Thoracic aorta (tissue), 2 donors: ENCODE data around the gene SERPINE3. TPM values are rescaled to one million over a fixed set of nuclear protein-coding genes. Genes with fewer than 3 reads are reported as not detected.

Experiments
- ATAC-seq: fragments of 150-250 bp; one replicate; pipeline ENCODE4 v1.8.0; 2017; ENCODE audit warnings: low read depth; ENCODE audit not compliant: insufficient number of reproducible peaks, low FRiP score
- DNase-seq: peaks from one replicate; pipeline ENCODE4 v3.0.0-alpha.2; 2020; ENCODE audit warnings: low spot score
- H3K27ac ChIP-seq, 2 donors: fragments of 200-600 bp; sonication (generic); 1 replicate in 1 of 2; 2 replicates in 1 of 2; pipeline ENCODE4 v1.5.1; 2016; ENCODE audit warnings: mild to moderate bottlenecking in 2 of 2, moderate library complexity in 2 of 2
- H3K27me3 ChIP-seq: fragments of 200-600 bp; sonication (generic); replicated peaks from 2 replicates; pipeline ENCODE4 v1.6.0; 2016; ENCODE audit warnings: mild to moderate bottlenecking; ENCODE audit not compliant: insufficient read depth
- H3K36me3 ChIP-seq: fragments of 200-600 bp; sonication (generic); one replicate; pipeline ENCODE4 v1.5.1; 2016
- H3K4me1 ChIP-seq, 2 donors: fragments of 200-600 bp; sonication (generic); 1 replicate in 1 of 2; 2 replicates in 1 of 2; pipeline versions ENCODE4 v1.5.1 to v1.6.0; 2016; ENCODE audit warnings: low read depth in 2 of 2, mild to moderate bottlenecking in 1 of 2; ENCODE audit not compliant: control insufficient read depth in 1 of 2
- H3K4me3 ChIP-seq: fragments of 200-600 bp; sonication (generic); 2 replicates; pipeline ENCODE4 v1.5.1; 2016; ENCODE audit warnings: mild to moderate bottlenecking
- H3K9me3 ChIP-seq: fragments of 200-600 bp; sonication (generic); 2 replicates; pipeline ENCODE4 v1.5.1; 2016
- total RNA-seq, 2 donors: library from RNA; depleted of rRNA; stranded (reverse); fragments of >200 nt; gene quantifications; one replicate each; pipeline versions ENCODE4 v1.1.0 to v1.2.3, GENCODE V29; 2016
- TF ChIP-seq, protein P1 (sequence below): fragments of 200-600 bp; sonication (generic); IDR thresholded peaks from one replicate; pipeline ENCODE4 v1.5.1; 2019; ENCODE audit warnings: antibody characterized with exemption

SERPINE3 gene
- total RNA-seq, 2 donors from 2014 or later: 0.68 TPM; not detected in 1

DNA sequence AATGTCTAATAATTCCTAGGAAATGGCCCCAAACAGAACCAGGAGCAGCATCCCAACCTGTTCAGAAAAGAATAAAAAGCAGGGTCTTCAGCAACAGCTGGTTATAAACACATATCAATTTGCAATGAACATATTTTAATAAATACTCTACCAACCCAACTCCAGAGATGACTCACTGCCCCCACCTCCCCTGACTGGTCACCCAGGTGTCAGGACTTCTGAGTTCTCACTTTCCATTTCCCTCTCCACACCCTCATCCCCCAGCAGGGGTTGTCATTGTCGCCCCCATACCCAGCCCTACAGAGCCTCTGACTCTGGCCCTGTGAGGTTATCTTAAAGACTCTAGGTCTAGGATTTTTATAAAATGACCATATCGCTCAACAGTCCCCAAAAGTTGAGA, 6.9 kb downstream of the SERPINE3 start:
- TF ChIP-seq, protein P1, sequence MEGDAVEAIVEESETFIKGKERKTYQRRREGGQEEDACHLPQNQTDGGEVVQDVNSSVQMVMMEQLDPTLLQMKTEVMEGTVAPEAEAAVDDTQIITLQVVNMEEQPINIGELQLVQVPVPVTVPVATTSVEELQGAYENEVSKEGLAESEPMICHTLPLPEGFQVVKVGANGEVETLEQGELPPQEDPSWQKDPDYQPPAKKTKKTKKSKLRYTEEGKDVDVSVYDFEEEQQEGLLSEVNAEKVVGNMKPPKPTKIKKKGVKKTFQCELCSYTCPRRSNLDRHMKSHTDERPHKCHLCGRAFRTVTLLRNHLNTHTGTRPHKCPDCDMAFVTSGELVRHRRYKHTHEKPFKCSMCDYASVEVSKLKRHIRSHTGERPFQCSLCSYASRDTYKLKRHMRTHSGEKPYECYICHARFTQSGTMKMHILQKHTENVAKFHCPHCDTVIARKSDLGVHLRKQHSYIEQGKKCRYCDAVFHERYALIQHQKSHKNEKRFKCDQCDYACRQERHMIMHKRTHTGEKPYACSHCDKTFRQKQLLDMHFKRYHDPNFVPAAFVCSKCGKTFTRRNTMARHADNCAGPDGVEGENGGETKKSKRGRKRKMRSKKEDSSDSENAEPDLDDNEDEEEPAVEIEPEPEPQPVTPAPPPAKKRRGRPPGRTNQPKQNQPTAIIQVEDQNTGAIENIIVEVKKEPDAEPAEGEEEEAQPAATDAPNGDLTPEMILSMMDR: no peak
- Histone ChIP-seq H3K36me3 (no peaks in the 10 kb centered on the region), H3K27me3 (no peaks in the 10 kb centered on the region), H3K4me1 (no peaks in the 10 kb centered on the region), H3K4me3 (no peak overlapping the region), H3K9me3 (no peaks in the 10 kb centered on the region), H3K27ac (no peak overlapping the region)
- ATAC-seq (no peak), DNase-seq (no peak)

DNA sequence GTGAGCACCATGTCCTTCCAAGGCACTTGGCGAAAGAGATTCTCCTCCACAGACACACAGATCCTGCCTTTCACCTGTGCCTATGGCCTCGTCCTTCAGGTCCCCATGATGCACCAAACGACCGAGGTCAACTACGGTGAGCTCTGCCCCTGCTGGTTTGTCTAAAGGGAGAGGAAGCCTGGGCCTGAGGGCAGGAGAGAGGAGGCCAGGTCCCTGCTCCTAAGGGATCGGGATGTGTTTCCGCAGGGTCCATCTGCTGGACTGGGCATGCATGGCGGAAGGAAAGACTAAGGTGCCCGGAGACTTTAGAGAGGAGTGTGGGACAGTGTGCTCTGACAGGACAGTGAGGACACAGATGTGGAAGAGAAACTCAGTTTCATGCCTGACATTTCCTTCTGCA, 7.6 kb downstream of the SERPINE3 start:
- Histone ChIP-seq H3K36me3 (no peaks in the 10 kb centered on the region), H3K27ac (no peak overlapping the region), H3K4me3 (no peak overlapping the region), H3K9me3 (no peaks in the 10 kb centered on the region), H3K27me3 (no peaks in the 10 kb centered on the region), H3K4me1 (no peaks in the 10 kb centered on the region)
- no peak for DNase-seq
- TF ChIP-seq, protein P1: no peak
- ATAC-seq: no peak

DNA sequence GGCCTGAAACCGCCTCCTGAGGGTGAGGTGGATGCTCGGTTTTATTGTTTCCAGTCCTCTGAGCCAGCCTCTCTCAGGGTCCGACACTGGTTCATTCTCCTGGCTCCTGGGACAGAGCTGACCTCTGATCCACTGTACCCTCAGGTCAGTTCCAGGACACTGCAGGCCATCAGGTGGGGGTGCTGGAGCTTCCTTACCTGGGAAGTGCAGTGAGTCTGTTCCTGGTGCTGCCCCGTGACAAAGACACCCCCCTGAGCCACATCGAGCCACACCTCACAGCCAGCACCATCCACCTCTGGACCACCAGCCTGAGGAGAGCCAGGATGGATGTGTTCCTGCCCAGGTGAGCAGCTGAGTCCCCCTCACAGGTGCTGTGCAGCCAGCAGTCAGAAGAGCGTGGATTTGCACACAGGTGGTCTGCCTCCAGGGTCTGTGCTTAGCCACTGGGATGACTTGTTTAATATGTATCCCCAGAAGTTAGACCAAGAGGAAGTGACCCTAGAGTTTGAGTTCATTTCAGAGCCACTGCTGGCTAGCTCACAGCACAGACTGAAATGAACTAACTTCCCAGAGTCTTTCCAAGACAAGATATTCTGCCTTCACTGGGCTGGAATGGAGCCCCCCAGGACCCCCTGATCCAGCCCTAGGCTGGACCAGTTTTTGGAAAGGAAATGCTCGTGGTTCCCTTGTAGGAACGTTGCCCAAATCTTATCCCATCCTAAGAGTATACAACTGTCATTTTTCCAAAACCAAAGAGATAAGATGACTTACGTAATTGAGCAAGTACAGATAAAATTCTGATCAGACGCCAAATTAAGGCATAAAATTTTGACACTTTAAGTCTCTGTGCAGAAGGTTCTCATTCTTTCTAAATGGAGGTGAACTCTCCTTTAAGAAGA, 8.8 kb downstream of the SERPINE3 start:
- DNase-seq: no peak

DNA sequence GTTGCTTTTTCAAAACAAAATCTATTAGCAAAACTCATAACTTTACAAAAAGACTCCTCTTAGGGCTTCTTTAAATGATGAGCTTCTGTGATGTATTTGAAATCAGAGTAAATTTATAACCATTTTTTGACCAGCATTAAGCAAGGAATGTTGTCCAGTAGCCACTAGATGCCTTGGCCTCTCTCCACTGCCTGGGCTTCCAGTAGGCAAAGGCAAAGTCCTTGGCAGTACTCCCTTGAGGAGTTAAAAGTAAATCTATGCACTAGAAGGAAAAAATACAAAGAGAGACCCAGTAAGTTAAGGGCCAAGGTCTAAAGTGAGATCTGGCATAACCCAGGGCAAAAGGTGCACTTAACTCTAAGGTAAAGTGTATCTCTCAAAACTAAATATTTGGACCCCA, 9.5 kb downstream of the SERPINE3 start:
- ATAC-seq: no peak

More for the DNA sequence above, 8.8 kb downstream of the SERPINE3 start:
- no peak overlapping the region for H3K27ac ChIP-seq
- TF ChIP-seq, protein P1: no peak
- H3K4me1 ChIP-seq: no peaks in the 10 kb centered on the region
- no peak overlapping the region for H3K4me3 ChIP-seq
- no peaks in the 10 kb centered on the region for H3K36me3 ChIP-seq
- no peaks in the 10 kb centered on the region for H3K9me3 ChIP-seq
- no peak for ATAC-seq
- no peaks in the 10 kb centered on the region for H3K27me3 ChIP-seq

DNA sequence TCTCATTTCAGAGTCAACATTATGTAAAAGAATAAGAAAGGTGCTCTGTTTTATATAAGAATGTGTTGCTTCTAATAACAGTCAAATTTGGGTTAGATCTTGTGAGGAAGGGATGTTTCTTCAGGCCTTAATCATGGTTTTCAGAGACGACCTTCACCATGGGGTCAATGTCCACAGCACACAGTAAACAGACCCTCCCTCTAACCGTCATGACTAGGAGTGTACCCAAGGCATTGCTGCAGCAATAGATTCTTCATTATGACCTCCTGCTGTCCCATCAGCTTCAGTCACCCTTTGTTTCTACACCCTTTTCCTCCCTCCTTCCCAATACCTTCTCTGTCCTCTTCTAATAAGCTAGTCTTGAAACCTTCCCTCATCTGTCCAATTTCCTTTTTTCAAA, 15.7 kb downstream of the SERPINE3 start:
- H3K27ac ChIP-seq: no peak overlapping the region

More for the DNA sequence above, 9.5 kb downstream of the SERPINE3 start:
- TF ChIP-seq, protein P1: no peak
- Histone ChIP-seq H3K27me3 (no peaks in the 10 kb centered on the region), H3K36me3 (no peaks in the 10 kb centered on the region), H3K27ac (no peak overlapping the region), H3K9me3 (no peaks in the 10 kb centered on the region), H3K4me3 (no peak overlapping the region), H3K4me1 (no peaks in the 10 kb centered on the region)
- DNase-seq: no peak

More for the DNA sequence above, 15.7 kb downstream of the SERPINE3 start:
- H3K27me3 ChIP-seq: no peaks in the 10 kb centered on the region
- ATAC-seq: no peak
- H3K4me1 ChIP-seq: no peaks in the 10 kb centered on the region
- H3K36me3 ChIP-seq: no peaks in the 10 kb centered on the region
- no peak overlapping the region for H3K4me3 ChIP-seq
- DNase-seq: no peak
- TF ChIP-seq, protein P1: no peak
- no peaks in the 10 kb centered on the region for H3K9me3 ChIP-seq
